Measurements from ENCODE around the gene CA10.

CA10 gene

DNA sequence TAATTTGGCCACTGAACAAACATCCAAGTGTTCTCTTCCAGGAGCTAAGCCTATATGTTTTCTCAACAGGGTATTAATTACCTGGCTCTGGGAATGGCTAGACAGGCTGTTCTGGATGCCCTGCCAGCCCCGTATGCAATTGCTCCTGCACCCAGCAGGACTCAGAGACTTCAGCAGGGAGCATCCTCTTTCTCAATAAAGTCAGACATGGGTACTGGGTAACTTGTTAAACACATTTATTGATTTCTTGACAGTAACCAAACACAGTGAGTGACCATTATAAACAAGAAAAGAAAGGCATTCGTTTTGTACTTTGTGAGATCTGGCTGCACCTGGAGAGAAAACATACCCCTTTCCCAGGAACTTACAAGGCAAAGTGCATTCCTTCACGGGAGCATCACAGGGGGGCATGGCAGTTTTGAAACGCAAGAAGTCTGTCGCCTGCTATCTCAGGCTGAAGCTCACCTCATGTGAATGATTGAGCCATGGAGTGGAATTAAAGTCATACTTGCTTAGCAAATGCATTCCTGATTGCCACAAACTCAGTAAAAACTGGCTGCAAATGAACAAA, 528.3 kb downstream of the CA10 start:
- no peak for DNase-seq

DNA sequence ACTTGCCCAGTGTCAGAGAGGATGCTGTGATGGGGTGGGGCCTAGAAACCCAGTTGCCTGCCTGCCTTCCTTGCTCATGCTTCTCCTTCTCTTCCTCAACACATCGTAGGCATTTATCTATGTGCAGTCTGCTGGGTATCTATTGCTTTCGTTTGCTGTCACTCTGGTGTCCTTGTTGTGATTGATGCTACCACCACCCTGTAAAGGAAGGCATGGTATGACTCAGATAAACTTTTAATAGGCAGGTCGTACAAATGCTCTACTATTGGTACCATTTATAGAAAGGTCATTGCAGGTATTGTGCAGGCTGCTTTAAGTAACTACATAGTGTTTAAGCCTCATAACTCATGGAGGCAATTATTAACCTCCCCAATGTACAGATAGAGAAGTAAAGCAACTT, 529.3 kb downstream of the CA10 start:
- DNase-seq, result no peak

DNA sequence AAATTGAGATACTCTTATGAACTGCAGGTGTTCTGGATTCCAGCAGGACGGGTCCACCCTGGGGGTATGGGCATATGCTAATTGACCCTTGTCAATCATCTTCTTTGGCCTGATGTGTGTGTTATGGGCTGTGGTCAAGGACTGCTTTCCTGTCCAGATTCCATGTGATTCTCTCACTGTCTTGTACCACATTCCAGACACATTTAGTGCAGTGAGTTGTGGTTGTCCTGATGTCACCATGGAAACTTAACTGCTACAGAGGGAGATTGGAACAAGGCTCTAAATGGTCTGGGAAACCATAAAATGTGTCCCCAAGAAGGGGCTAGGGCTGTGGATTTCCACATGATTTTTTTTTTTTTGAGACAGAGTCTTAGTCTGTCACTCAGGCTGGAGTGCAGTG, 530.7 kb downstream of the CA10 start:
- DNase-seq, result no peak

DNA sequence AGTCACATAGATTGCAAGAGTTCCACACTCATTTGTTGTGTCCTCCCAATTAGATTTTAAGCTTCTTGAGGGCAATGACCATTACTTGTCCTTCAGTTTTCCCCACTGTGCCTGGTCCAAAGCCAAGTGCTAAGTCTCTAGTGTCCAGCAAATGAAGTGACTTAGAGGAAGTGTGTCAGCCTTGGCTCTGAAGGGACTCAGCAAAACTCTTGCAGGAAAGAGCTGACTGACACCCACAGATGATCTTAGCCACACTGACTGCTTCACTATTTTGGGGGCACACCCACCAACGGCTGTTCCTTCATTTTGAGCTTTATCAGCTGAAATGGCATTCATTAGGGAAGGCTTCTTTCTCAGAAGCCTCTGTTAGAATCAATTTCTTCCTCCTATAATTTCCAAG, 540.0 kb downstream of the CA10 start:
- no peak for DNase-seq

DNA sequence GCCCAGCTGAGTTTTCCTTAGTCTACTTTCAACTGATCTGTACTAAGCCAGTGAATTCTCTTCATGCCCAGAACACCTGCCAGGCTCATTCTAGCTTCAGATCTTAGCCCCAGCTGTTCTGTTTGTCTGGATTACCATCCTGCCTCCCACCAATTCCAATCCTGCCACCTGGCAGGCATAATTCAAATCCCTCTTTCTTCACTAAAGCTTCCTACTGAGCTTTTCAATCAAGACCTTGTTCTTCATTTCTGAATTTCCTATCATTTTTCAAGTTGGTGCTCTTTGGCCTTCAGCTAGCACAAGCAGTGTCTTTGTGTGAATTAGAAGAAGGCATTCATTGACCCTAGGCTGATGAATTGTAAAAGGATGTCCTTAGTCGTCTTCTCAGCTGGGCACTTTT, 540.5 kb downstream of the CA10 start:
- DNase-seq, result no peak

DNA sequence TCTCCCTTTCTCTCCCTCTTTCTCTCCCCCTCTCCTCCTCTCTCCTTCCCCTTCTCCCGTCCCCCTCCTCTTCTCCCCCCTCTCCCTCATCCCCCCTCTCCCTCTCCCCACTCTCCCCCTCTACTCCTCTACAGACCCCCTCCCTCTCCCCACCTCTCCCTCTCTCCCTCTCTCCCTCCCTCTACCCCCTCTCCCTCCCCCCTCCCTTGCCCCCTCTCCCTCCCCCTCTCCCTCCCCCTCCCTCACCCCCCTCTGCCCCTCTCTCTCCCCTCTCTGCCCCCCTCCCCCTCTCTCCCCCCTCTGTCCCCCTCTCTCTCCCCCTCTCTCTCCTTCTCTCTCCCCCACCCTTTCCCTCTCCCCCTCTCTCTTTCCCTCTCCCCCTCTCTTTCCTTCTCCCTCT, 545.3 kb downstream of the CA10 start:
- DNase-seq, result no peak

DNA sequence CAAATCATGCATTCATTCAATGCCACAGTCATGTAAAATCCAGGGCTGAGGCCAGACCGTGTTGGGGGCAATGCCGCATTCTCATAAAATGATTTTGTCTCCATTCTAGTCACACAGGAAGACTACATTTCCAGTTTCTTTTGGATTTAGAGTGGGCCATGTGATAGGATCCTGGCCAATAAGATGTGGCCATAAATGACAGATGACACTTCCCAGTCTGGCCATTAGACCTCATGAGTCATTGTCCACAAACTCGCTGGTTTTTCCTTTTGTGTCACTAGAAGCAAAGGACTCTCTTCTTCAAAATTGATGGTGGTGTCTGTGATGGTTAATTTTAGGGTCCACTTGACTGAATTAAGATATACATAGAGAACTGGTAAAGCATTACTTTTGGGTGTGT, 545.8 kb downstream of the CA10 start:
- DNase-seq, result no peak

DNA sequence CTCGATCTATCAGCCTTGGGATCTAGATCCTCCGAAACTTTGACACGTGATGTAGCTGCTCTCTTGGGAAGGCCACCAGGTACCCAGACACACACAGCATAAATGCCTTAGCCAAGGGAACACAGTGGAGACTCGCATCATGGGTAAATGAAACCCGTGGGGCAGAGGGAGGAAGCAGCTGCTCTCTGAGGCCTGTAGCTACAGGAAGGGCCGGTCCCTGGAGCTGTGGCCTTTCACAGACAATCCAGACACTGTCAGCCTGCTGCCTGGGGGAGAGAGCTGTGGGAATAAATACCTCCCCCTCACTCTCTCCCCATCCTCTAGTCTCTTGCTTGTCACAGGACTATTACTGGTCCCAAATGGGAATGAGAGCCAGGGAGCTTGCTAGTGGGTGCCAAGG, 546.9 kb downstream of the CA10 start:
- DNase-seq, result peak; percentile 39

DNA sequence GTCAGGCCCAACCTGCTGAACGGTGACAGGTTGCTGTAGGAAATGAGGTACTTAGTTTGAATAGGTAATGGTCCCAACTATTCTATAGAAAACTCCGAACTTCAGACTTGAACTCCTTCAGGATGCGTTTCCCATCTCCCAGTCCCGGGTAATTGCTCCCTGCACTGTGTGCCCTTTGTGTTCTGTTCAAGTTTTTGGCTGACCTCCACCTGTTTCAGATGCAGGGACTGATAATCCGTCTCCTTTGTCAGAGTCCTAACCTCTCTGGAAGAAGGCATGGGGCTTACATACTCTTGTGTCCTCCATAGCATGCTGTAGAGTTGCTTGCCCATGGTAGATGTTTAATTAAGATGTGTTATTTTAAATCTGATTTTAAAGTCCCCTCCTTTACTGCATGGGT, 547.7 kb downstream of the CA10 start:
- no peak for DNase-seq

DNA sequence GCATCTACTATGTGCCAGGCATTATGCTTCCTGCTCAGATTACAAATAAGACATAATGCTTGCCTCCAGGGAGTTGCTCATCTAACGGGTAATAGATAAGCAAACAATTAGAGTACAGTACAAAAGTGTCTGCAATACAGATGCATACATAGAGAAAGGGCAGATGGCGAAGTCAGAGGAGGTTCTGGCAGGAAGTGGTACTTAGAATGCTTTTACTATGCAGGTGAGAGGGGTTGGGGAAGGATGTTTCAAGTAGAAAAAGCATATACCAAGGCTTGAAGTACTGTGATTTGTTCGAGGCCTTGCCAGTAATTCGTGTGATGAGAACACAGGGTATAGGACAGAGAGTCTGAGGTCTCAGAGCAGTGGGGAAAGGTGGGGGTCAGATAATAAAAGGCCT, 548.4 kb downstream of the CA10 start:
- no peak for DNase-seq

DNA sequence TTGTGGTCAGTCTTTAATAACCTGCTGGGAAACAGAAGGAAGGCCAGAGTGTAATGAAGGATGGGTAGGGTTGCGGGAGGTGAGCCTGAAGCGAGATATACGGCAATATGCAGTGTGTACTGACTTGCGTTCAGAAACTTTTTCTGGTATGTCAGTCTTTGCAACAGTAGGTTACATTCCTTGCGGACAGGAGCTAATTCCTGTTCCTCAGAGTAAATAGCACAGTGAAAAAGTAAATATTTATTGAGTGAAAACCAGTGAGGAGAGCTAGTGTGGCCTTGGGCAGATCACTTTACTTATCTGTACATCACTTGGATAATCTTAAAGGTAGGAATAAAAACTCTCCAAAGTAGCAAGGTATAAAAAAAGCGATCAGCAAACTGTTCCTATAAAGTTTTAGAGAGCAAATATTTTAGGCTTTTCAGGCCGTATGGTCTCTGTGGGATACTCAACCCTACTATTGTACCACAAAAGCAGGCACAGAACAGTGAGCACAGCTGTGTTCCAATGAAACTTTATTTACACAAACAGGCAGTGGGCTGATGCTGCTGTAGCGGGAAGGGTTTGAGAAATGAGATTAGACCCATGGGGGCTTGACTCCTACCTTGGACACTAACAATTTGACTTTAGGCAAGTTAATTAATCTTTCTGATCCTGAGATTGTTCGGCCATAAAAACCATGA, 550.1 kb downstream of the CA10 start:
- DNase-seq, result no peak

DNA sequence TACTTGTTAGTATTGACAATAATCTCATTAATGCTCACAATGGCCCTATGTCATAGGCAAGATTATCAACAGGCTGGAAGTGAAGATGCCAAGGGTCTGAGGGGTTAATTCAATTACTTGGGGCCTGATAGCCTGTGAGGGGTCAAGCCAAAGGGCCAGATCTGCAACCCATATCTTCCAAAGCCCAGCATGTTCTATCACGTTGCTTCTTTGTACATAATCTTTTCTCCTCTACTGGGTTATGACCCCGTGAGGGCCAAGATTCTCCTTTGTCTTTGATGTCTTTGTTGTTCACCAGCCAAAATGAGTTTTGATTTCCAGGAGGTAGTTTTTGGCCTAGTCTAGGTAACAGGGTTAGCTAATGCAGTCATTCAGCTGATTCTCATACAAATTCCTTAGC, 551.0 kb downstream of the CA10 start:
- no peak for DNase-seq

DNA sequence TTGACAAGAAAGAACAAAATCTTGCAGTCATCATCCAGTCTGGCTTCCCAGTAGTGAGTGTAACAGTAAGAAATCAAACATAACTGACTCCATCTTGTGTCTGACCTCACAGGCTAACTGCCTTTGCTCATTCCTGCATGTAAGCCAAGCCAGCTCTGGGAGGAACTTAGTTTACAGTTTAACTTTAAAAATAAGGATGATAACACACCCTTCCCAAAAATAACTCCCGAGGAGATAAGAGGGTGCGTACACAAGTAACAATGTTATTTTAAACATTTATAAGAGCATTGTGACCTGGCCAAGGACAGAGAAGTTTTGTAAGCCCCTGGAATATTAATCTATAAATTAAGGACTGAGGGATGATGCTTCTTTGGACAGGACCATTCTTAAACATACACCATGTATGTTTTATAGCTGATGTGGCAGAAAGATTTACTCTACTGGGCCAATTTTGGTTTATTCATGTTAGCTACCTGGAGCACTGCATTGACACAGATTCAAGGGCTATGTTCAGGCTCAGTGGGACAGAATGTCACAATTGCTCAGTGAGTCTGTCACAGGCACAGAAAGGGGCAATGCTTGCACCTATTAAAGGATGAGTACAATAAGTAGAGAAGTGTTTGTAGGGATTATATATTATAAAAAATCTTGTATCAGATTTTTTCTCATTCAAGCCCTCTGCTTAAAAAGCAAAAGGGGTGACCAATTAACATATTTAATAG, 554.1 kb downstream of the CA10 start:
- no peak for DNase-seq

DNA sequence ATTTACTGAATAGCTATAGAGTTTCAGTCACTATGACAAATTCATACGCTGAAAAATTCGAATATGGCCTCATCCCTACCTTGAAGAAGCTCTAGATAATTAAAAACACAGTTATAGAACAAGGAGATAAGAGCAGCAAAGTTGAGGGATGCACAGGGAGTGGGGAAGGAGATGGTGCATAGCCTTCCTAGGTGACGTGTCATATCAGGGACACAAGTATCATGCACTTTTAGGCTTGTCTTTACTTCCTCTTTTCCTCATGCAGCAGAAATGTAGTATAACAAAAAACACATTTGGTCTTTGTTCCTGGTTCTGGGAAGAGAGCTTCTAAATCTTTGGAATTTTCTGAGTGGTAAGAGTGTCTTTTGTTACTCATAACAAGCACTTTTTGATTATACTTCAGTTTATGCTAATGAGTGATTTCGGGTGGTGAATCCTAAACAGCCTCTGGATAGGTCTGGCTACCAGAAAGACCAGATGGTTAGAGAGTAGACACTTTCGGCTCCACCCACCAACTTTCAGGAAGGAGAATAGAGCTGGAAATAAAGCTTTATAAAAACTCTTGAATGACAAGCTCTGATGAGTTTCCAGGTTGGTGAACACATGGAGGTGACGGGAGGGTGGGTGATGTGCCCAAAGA, 556.8 kb downstream of the CA10 start:
- no peak for DNase-seq

DNA sequence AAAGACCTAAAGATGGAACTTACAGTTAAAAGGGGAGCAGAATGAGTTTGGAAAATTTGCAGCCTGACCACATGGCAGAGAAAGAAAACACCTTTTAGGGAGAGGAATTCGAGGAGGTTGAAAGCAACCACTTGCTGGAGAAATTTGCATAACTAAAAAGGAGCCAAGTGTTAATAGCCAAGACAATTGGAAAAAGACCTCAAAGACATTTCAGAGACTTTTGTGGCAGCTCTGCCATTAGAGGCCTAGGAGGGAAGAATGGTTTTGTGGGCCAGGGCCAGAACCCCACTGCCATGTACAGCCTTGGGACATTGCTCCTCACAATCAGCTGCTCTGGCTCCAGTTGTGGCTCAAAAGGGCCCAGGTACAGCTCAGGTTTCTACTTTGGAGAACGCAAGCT, 559.7 kb downstream of the CA10 start:
- no peak for DNase-seq

DNA sequence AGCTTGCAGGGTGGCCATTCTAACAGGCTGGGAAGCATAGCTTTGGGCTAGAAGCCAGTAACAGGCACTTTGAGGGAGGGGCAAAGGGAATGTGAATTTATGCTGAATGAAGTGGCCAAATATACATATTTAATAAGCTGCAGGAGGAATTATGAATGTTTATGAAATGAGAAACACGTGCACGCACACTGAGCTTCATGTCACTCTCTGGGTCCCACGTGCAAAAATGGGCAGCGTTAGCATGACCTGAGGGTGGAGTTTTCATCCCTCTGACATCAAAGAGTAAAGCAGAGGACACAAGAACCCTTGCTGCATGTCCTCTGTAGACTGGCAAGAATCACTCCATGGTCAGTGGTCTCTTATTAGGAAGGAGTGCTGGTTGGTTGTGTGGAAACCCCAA, 561.2 kb downstream of the CA10 start:
- no peak for DNase-seq

DNA sequence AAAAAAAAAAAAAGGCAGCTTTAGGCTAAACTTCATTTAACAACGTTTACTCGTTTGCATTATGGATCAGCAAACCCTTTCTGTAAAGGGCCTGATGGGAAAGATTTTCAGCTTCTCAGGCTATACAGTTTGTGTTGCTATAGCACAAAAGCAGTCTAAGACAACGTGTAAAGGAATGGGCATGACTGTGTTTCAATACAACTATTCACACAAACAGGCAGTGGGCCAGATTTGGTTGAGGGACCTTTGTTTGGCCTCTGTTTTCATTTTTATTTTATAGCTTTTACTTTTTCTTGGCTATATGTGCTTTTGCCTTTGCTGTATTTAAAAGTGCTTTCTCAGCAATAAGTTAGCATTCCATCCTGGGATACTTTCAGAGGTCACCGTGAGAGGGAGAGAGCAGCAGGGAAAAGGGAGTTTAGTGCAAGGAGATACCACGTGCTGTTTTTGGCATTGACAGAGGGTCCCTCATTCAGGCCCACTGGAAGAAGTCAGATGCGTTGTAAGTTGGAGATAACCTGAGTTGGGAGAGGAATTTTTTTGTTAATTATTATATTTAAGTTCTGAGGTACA, 562.6 kb downstream of the CA10 start:
- peak; percentile 40 for DNase-seq

DNA sequence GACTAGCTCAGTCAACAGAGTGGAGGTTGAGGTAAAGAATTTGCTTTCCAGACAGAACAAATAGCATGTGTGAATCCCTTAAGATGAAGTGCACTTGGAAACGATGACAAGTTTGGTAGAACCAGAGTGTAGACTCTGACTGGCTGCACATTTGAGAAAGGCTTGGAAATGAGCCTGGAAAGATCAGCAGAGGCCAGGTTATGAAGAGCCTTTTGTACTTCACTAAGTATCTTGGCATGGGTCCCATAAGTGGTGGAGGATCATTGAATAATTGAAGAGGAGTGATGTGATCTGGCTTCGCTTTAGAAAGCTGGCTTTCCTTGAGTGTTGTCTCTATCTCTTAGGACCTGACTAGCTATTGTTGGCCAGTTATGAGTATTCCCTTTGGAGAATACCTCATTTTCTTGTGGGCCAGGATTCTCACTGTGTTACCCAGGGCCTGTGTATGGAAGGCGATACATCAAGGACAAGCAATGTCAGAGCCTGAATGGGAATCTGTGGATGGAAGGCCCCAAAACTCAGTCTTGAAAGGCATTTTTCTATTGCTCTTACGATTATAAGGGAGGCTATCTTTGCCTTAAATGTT, 568.4 kb downstream of the CA10 start:
- DNase-seq, result peak; percentile 59

DNA sequence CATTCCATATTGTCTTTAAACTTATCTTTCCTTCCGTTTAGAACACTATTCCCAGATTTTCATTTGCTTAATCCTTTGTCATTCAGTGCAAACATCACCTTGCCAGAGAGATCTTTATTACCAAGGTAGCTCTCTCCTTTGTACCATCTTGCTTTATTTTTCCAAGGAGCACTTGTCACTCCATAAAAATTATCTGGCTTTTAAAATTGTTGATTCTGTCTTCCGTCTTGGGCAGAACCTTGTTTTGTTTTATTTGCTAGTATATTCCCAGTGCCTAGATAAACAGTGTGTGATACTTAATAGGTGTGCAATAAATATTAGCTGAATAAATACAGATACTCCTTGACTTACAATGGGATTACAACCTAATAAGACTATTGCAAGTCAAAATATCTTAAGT, 570.5 kb downstream of the CA10 start:
- no peak for DNase-seq

DNA sequence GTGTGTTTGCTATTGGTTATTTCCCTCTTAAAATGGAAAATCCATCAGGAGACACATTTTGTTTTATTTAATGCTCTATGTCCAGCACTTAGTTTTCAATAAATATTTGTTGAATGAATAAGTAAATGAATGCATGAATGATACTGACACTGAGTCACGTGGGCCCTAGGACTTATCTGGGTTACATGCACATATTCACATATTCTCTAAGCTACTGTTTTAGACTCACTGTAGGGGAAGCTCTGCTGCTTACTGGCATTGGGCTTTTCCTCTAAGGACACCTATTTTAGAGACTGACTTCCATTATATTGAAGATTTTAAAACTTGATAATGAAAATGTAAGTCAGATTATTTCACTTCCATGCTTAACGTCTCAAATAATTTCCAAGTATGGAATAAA, 571.0 kb downstream of the CA10 start:
- DNase-seq, result no peak

DNA sequence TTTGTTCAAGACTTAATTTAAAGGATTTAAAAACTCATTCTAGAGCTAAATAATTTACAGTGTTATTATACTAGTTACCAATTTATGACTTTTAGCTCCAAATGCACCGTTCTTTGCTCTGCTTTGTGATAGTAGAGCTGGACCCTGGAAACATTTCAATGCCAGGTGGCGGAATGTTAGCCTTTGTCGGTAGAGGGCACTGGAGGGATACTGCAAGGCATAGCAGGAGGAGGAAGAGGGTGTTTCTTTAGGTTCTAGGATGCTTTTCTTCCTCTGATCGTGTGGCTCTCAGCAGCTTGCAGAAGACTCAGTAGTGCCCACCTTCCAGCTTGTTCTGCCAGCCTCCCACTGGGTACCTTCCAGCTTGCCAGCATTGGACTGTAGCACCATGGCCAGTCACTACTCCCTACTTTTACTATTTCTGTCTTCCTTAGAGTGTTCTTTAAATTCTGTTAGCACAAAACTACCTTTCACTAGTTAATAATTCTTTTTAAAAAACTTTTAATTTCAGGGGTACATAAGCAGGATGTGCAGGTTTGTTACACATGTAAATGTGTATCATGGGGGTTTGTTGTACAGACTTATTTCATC, 572.9 kb downstream of the CA10 start:
- no peak for DNase-seq

DNA sequence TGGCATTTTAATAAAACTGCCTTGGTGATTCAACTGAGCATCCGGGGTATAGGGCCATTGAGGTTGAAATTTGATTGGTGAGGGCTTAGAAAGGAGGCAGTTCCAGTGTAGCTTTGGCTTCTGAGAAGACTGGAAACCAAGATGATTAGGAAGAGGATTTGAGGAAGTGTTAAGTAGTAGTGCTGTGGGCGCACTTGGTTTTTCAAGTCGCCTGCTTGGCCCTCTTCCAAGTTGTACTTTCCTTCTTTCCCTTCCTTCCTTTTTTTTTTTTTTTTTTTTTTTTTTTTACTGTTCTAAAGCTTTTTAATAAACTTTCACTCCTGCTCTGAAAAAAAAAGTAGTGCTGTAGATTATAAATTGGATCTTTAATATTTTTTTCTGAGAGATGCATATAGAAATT, 577.6 kb downstream of the CA10 start:
- no peak for DNase-seq

All from left hindlimb (tissue), 1 donor.